OCI-LY1 (cell line): ENCODE data around the gene CD83.

Experiments used
- EZH2 ChIP-seq: fragments of 200-600 bp; sonication (generic), shearing (Covaris generic); IDR thresholded peaks from 2 replicates; pipeline ENCODE4 v1.8.0; 2017; ENCODE audit warnings: borderline replicate concordance, mixed run types, mild to moderate bottlenecking, antibody characterized with exemption, low read length, moderate library complexity, mixed read lengths
- TF ChIP-seq, protein P1 (sequence below): fragments of 200-600 bp; sonication (generic), shearing (Covaris generic); IDR thresholded peaks from 2 replicates; pipeline ENCODE4 v1.5.1; 2017; ENCODE audit warnings: mild to moderate bottlenecking, antibody characterized with exemption, low read length, moderate library complexity, mixed read lengths

- TF ChIP-seq, protein P1, sequence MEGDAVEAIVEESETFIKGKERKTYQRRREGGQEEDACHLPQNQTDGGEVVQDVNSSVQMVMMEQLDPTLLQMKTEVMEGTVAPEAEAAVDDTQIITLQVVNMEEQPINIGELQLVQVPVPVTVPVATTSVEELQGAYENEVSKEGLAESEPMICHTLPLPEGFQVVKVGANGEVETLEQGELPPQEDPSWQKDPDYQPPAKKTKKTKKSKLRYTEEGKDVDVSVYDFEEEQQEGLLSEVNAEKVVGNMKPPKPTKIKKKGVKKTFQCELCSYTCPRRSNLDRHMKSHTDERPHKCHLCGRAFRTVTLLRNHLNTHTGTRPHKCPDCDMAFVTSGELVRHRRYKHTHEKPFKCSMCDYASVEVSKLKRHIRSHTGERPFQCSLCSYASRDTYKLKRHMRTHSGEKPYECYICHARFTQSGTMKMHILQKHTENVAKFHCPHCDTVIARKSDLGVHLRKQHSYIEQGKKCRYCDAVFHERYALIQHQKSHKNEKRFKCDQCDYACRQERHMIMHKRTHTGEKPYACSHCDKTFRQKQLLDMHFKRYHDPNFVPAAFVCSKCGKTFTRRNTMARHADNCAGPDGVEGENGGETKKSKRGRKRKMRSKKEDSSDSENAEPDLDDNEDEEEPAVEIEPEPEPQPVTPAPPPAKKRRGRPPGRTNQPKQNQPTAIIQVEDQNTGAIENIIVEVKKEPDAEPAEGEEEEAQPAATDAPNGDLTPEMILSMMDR, result no peak
- no peak for TF ChIP-seq EZH2
Measured at GRCh38 chr6:14159090-14159489, 41.5 kb downstream of the CD83 start.
